ENCODE measurements around the gene SGK1.
"Not testable (repeated sequence)": the region's sequence is repeated elsewhere in the genome, so short reads cannot be mapped to it uniquely, and the experiment has no call there.

SGK1 gene

GRCh38 chr6:134251320-134251719 is 66.6 kb downstream of the SGK1 start:
- DNase-seq (ENCODE audit: low spot score), result no peak

GRCh38 chr6:134250776-134251175 is 67.1 kb downstream of the SGK1 start:
- DNase-seq (ENCODE audit: low spot score), result no peak

GRCh38 chr6:134249759-134250602 is 67.9 kb downstream of the SGK1 start:
- no peak for DNase-seq (ENCODE audit: low spot score)

GRCh38 chr6:134249239-134249758 is 68.6 kb downstream of the SGK1 start:
- no peak for DNase-seq (ENCODE audit: low spot score)

GRCh38 chr6:134247844-134248580 is 69.9 kb downstream of the SGK1 start:
- no peak for DNase-seq (ENCODE audit: low spot score)

- DNase-seq (ENCODE audit: low spot score), result no peak
These were observed 70.6 kb downstream of the SGK1 start for GRCh38 chr6:134247231-134247833.

- DNase-seq (ENCODE audit: low spot score), result no peak
These were observed 72.2 kb downstream of the SGK1 start for GRCh38 chr6:134245706-134246105.

GRCh38 chr6:134245041-134245440 is 72.9 kb downstream of the SGK1 start:
- no peak for DNase-seq (ENCODE audit: low spot score)

GRCh38 chr6:134240665-134241431 is 77.1 kb downstream of the SGK1 start:
- no peak for DNase-seq (ENCODE audit: low spot score)

- DNase-seq (ENCODE audit: low spot score), result no peak
These were observed 78.7 kb downstream of the SGK1 start for GRCh38 chr6:134238960-134239795.

GRCh38 chr6:134238006-134238405 is 79.9 kb downstream of the SGK1 start:
- DNase-seq (ENCODE audit: low spot score), result no peak

GRCh38 chr6:134235937-134236751 is 81.8 kb downstream of the SGK1 start:
- DNase-seq (ENCODE audit: low spot score), result no peak

- not testable (repeated sequence) for DNase-seq (ENCODE audit: low spot score)
These were observed 82.6 kb downstream of the SGK1 start for GRCh38 chr6:134235334-134235733.

GRCh38 chr6:134233180-134233955 is 84.5 kb downstream of the SGK1 start:
- DNase-seq (ENCODE audit: low spot score), result no peak

GRCh38 chr6:134230940-134231339 is 87.0 kb downstream of the SGK1 start:
- no peak for DNase-seq (ENCODE audit: low spot score)

- DNase-seq (ENCODE audit: low spot score), result no peak
These were observed 87.7 kb downstream of the SGK1 start for GRCh38 chr6:134230087-134230700.

GRCh38 chr6:134229520-134229919 is 88.4 kb downstream of the SGK1 start:
- DNase-seq (ENCODE audit: low spot score), result no peak

GRCh38 chr6:134223796-134224420 is 94.0 kb downstream of the SGK1 start:
- DNase-seq (ENCODE audit: low spot score), result no peak

All from globus pallidus (tissue), 1 donor.